HS-27A (cell line): ENCODE measurements around the gene TMEM232.
"Not testable (repeated sequence)": the region's sequence is repeated elsewhere in the genome, so short reads cannot be mapped to it uniquely, and the experiment has no call there.

ENCODE experiments used
- DNase-seq: peaks from one replicate; pipeline ENCODE4 v3.0.0-alpha.2; 2012; ENCODE audit warnings: low read depth, missing footprints

The TMEM232 gene

GRCh38 chr5:110726249-110727024 is at the start of gene TMEM232:
TSS of gene TMEM232 (minus strand) at chr5:110726671. CDS start at chr5:110667352, 59,319 bp downstream.
- DNase-seq = no peak

- no peak for DNase-seq
These were observed 43.8 kb upstream of the TMEM232 start for GRCh38 chr5:110770286-110770685.

- no peak for DNase-seq
These were observed 42.7 kb upstream of the TMEM232 start for GRCh38 chr5:110769000-110769681.

GRCh38 chr5:110768138-110768860 is 41.8 kb upstream of the TMEM232 start:
- DNase-seq = no peak

- DNase-seq = no peak
These were observed 33.7 kb upstream of the TMEM232 start for GRCh38 chr5:110760158-110760557.

GRCh38 chr5:110757118-110757729 is 30.8 kb upstream of the TMEM232 start:
- no peak for DNase-seq

- DNase-seq = no peak
These were observed 27.7 kb upstream of the TMEM232 start for GRCh38 chr5:110754181-110754580.

GRCh38 chr5:110753600-110753999 is 27.1 kb upstream of the TMEM232 start:
- no peak for DNase-seq

- DNase-seq = no peak
These were observed 26.5 kb upstream of the TMEM232 start for GRCh38 chr5:110752953-110753352.

- DNase-seq = no peak
These were observed 25.7 kb upstream of the TMEM232 start for GRCh38 chr5:110751902-110752762.

GRCh38 chr5:110738812-110739651 is 12.6 kb upstream of the TMEM232 start, which contains the start of gene SLC25A46:
TSS of gene SLC25A46 (plus strand) at chr5:110739007. CDS start at chr5:110739120, 113 bp downstream.
- peak; percentile 62 for DNase-seq

- DNase-seq = no peak
These were observed 12.0 kb upstream of the TMEM232 start for GRCh38 chr5:110738503-110738811.

- DNase-seq = no peak
These were observed 10.3 kb upstream of the TMEM232 start for GRCh38 chr5:110736753-110737152.

GRCh38 chr5:110735556-110735955 is 9.1 kb upstream of the TMEM232 start:
- DNase-seq = no peak

- no peak for DNase-seq
These were observed 7.6 kb upstream of the TMEM232 start for GRCh38 chr5:110734101-110734500.

- DNase-seq = not testable (repeated sequence)
These were observed 5.0 kb upstream of the TMEM232 start for GRCh38 chr5:110731499-110731898.

GRCh38 chr5:110727025-110727314 is 499 bp upstream of the TMEM232 start:
- DNase-seq = no peak

- no peak for DNase-seq
These were observed 8.2 kb downstream of the TMEM232 start for GRCh38 chr5:110718311-110718710.

- DNase-seq = no peak
These were observed 9.9 kb downstream of the TMEM232 start for GRCh38 chr5:110716247-110717245.
